HG03025 (cell line): ENCODE measurements around the gene DDX46.
"Not testable (repeated sequence)": the region's sequence is repeated elsewhere in the genome, so short reads cannot be mapped to it uniquely, and the experiment has no call there.

Source experiments
- ATAC-seq: cut with Tn5 transposase; IDR thresholded peaks from one replicate; pipeline ENCODE4 v1.9.1; 2021; ENCODE audit warnings: mild to moderate bottlenecking, moderate library complexity; ENCODE audit not compliant: unreplicated experiment, low FRiP score

Gene DDX46

DNA sequence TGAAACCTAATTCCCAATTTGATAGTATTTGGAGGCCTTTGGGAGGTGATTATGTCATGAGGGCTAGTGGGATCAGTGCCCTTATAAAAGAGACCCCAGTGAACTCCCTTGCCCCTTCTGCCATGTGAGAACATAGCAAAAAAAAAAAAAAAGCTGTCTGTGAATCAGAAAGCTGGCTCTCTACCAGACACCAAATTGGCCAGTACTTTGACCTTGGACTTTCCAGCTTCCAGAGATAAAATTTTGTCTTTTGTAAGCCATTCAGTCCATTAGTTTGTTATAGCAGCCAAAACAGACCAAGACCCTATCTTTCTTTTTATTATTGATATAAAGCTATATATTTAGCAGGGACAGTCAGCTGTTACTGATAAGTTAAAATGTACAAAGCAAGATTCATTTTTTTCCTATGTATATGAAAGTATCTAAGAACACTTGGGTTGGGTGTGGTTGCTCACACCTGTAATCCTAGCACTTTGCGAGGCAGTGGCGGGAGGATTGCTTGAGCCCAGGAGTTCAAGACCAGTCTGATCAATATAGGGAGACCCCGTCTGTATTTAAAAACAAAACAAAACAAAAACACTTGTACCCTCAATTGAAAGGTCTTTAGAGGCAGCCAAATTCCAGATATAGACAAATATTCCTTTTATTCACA is 79.1 kb downstream of the DDX46 start:
- ATAC-seq = no peak

DNA sequence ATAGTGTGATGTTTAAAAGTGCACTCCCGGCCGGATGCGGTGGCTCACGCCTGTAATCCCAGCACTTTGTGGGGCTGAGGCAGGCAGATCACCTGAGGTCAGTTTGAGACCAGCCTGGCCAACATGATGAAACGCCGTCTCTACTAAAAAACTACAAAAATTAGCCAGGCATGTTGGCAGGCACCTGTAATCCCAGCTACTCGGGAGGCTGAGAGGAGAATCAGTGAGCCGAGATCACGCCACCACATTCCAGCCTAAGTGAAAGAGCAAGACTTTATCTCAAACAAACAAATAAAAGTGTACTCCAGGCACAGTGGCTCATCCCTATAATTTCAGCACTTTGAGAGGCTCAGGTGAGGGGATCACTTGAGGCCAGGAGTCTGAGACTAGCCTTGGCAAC is 79.8 kb downstream of the DDX46 start:
- ATAC-seq = not testable (repeated sequence)

DNA sequence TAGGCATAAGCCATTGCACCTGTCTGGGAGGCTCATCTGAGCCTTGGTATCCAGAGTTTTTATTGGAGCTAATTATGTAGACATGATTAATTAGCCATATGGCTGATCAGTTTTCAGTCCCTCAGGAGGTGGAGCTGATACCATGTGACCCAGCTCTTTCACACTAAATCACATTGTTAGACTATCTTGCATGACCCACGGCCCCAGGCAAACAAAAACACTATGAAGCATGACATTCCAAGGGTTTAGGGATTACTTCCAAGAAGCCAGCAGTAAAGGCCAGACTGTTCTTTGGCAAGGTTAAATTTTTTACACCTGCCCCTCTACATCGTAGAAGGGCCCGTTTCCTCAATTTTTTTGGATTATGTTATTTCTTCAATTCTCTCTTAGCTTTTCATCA is 82.2 kb downstream of the DDX46 start:
- ATAC-seq = no peak

DNA sequence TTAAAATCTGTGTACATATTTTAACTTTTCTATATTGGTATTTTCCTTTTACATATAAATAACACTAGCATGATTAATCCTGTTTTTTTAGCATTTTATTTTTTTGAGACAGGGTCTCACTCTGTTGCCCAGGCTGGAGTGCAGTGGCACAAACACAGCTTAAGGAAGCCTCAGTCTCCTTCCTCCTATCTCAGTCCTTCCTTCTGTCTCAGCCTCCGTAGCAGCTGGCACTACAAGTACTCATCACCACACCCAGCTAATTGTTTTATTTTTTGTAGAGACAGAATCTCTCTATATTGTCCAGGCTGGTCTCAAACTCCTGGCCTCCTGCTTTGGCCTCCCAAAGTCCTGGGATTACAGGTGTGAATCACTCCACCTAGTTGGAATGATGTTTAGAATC is 85.7 kb downstream of the DDX46 start:
- ATAC-seq = no peak

DNA sequence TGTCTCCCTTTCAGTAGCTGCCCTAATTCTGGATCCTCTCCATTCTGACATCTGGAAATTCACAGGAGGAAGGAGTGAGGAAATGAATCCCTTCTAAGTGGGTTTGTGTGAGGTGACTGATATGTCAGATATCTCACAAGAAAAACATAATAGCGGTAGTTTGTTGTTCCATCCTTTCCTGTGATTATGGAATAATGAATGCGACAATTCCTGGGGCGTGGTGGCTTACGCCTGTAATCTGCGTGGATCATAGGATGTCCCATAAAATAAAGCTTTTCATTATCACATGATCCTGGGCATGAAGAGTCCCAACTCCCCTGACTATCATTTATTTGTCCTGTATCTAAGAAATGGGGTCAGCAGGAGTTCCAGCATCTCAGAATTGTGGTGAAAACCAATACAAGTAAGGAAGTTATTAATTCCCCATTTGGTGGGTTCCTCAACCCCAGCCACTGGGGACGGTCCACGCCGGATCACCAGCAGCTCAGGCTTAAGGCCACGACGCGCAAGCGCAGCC is 86.8 kb downstream of the DDX46 start:
- no peak for ATAC-seq

DNA sequence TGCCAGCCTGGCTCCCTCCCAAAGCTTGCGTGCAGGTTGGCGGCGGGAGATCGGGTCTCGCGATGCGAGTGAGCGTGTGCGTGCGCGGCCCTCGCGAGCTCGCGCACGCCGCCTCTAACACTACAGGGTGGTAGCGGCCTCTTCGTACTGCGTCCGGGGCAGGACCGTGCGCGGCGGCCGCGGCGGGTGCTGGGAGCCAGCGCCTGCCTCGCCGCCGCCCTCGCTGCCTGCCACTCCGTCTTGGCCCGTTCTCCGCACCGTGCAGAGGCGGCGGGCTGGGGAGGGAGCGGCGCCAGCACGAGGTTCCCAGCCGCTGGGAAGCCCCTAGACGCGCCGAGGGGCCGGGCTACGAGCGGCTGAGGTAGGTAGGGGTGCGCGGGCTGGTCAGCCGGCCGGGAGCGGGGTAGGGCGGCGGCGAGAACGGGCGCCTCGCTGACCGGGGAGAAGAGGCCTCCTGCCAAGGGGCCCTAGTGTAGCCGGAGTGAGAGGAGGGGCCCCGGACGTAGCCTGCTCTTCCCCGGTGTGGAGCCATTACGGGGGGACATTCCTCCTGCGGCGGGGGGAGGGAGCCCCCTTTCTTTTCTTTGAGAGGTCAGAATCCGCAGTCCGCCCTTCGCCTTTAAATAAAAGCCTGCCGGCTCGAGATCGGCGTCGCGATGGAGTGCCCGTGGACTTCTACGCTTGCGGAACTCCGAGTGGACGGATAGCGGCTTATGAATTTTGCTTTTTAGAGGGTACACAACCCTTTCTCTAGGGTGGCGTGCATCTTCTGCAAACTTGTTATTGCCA is 87.5 kb downstream of the DDX46 start, which contains the start of gene C5orf24:
Gene C5orf24 (plus strand): TSS at position 117 of the 789 bp plus-strand sequence. CDS start 8,933 bp downstream, outside the sequence.
- peak; percentile 91 for ATAC-seq

DNA sequence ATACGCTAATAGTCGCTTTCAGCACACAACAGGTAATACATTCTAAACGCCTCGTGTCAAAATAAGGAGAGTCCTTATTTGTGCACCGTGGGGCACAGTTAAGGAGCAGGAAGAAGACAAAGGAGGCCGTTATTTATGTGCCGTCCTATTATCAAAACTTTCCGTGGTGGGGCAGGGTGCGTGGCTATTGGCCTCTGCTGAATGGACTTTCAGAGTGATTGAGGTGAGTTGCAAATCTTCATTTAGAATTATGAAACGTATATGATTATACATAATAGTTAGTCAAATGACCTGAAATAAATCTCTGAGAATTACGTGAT is 88.0 kb downstream of the DDX46 start:
- ATAC-seq = peak; percentile 4

DNA sequence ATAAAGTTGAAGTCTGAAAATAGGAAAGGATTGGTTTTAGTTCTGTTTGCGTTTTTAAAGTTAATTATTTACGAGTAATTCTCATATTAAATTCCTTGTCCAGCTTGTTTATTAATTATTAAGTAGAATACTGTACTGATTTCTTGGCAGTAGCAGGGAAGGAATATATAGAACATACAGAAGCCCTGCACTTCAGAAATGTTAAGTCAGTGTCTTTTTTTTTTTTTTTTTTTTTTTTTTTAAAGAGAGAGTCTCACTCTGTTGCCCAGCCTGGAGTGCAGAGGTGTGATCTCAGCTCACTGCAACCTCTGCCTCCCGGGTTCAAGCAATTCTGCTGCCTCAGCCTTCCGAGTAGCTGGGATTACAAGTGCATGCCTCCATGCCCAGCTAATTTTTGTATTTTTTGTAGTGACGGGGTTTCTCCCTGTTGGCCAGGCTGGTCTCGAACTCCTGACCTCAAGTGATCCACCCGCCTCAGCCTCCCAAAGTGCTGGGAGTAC is 90.9 kb downstream of the DDX46 start:
- not testable (repeated sequence) for ATAC-seq

DNA sequence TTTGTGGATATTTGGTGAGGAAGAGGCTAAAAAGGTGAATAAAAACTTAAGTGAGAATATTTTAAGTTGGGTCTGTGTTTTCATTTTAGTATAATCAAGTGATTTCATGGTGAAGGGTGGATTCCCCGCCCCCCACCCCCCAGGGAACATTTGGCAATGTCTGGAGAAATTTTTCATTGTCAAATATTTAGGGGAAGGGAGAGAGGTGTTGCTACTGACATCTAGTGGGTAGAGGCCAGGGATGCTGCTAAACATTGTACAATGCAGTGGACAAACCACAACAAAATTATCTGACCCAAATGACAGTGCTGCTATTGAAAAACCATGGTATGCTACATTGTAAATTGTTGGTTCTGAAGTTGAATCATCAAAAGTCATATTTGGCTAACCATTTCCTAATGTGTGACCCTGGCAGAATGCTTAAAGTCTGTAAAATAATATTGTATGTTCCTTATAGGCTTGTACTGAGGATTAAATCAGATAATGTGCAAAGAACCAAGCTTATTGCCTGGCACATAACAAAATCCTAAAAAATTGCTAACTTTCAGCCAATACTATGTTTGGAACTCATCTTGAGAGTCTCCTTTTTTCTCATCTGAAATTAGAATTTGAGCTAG is 92.8 kb downstream of the DDX46 start:
- ATAC-seq = no peak

DNA sequence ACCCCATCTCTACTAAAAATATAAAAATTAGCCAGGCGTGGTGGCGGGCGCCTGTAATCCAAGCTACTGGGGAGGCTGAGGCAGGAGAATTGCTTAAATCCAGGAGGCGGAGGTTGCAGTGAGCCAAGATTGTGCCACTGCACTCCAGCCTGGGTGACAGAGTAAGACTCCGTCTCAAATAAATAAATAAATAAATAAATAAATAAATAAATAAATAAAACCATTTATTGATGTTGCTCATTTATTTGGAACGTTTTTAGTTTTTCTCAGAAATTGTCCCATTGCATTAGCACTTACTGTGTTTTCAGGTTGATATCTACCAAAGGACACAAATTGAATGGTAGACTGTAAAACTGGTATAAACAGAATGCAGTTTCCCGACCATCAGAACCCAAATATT is 97.9 kb downstream of the DDX46 start:
- not testable (repeated sequence) for ATAC-seq

DNA sequence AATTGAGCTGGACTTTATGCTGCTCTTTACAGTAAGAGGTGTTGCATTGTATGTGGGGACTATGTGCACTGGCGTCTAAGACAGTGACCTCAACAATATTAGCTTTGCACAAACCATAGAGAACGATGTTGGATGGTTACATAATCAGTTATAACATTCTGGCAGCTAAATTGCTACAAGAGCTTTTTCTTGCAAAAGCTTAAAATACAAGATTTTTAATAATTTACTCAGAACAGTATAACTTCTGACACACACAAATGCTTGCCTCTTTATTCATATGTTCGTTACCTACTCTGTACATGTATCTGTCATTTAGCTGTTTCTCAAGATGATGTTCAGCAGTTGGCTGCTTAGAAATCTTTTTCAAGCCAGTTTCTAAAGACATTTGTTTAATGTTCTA is 98.8 kb downstream of the DDX46 start:
- ATAC-seq = no peak

DNA sequence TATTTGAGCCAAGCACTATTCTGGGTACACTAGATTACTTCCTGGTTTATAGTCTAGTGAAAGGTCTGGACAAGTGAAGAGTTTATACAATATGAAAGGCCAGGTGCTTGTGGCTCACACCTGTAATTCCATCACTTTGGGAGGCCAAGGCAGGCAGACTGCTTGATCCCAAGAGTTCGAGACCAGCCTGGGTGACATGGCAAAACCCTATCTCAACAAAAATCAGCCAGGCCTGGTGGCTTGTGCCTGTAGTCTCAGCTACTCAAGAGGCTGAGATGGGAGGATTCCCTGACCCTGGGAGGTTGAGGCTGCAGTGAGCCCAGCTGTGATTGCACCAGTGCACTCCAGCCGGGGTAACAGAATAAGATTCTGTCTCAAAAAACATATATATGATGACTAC is 106.1 kb downstream of the DDX46 start:
- no peak for ATAC-seq

DNA sequence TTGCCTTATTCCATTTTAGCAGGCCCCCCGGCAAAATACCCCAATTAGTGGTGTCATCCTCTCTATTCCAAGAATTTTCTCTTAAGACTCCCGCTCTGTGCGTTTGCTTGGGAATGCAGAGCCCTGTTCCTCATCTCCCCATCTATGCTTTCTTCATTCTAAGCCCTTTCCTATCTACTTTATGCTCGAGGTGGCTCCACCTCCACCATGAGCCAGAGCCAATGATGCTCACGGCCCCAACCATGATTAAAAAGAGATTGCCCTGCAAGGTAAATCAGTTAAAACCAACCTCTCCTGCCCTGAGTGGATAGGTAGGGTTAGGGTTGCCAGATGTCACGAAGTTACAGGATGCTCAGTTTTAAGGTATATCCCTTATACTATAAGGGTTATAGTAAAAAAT is 114.9 kb downstream of the DDX46 start:
- ATAC-seq = no peak

DNA sequence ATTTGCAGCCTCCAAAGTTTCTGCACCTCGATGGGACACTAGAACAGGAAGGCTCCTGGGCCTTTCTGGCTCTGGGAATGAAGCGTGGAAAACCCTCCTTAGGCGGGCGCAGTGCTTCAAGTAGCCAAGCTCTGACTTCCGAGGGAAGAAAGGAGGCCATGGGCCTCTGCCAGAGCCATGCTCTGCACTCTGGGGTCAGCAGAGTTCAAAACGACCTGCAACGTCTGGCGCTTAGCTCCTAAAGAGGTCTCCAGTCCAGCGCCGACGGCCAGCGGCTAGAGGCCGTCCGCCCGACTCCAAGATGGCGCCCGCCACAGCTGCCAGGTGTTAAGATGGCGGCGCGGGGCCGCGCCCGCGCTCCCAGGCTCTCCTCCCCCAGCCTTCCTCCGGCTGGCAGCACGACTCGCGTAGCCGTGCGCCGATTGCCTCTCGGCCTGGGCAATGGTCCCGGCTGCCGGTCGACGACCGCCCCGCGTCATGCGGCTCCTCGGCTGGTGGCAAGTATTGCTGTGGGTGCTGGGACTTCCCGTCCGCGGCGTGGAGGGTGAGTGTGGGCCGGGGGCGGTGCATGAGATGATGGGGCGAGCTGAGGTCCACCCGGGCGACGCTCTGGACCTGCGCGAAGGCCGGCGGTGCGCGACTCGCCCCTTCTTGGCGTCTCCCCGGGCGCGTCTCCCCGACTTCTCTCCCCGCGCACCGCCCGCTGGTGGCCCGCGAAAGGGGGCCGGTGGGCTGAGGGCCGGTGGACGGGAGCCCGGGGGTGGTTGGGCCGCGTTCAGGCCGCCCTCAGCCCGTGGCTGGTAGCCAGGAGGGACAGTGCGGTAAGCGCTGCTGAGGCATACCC is 115.6 kb downstream of the DDX46 start, which contains the start of gene TXNDC15:
Gene TXNDC15 (plus strand): TSS at position 385 of the 844 bp plus-strand sequence. CDS start 57 bp downstream, at position 442.
- peak; percentile 81 for ATAC-seq

DNA sequence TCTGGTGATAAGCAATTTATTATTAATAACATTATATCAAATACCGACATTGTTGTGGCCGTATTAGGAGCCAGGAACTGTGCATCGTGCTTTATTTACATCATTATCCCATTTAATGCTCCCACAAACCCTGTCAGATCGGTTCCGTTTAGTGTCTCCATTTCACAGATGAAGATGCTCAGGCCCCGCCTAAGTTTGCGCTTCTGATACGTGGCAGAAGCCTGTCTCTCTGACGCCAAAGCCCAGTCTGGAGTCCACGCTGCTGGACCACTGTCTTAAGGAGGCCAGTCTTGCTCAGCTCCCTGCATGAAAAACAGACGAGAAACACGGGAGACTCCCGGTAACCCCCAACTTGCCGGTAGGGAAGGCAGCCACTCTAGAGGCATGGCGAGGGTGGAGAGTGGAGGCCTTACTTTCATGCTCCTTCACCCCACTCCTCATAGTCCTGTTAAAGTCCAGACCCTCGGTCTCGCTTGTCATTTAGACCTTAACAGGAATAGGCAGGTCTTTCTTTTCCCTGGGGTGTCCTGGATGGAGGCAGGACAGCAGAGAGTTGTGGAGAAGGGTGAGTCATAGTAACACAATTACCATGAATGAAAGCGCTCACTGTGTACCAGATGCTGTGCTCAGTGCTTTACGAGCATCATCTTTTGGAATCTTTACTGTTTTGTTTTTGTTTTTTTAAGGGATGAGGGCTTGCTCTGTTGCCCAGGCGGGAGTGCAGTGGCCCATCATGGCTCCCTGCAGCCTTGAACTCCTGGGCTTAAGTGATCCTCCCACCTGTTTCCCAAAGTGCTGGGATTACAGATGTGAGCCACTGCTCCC is 116.5 kb downstream of the DDX46 start:
- ATAC-seq = no peak

DNA sequence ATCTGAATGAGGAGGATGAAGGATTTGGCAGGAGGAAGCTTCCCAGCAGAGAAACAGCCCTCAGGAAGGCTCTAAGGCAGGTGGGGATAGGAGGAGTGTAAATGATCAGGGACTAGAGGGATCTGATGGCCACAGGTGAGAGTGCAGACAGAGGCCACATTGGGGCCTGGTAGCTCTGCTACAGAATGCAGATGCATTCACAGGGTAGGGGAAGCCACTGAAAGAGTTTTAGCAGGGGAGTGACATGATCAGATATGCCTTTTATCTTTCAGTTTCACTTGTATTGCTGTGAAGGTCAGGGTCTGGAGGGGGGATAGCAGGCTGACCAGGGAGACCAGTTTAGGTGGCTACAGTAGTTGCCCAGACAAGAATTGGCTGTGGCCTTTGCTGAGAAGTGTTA is 118.6 kb downstream of the DDX46 start:
- ATAC-seq = no peak

DNA sequence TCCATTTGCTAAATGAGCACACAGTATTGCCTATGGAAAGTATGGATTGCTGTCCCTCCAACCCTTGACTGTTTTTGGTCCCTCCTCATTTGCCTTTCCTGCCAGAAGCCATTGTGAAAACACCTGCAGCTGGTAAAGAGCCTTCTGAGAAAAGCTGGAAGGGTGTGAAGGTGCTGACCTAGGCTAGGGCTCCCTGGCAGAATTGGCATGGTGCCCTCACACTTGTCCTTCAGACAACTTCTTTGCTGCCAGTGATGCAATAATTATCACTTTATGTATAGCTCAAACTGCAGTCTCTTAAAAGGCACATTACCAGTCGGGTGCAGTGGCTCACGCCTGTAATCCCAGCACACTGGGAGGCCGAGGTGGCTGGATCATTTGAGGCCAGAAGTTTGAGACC is 119.8 kb downstream of the DDX46 start:
- no peak for ATAC-seq

DNA sequence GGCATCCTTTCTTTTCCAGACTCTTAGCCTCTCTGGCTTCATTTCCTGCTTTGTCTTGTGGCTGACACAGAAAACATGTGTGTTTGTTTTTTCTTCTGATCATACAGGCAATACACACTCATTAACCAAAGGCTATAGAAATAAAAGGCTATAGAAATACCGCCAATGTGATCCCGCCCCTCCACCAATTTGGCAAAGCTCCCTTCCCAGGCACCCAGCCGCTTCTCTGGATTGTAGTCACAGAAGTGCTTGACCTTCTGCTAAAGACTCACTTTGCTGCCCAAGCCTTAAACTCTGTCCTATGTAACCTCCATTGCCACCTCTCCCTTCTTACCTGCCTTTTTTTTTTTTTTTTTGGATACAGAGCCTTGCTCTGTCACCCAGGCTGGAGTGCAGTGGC is 120.9 kb downstream of the DDX46 start:
- no peak for ATAC-seq
